ENCODE results near the gene RALGAPB.

- TF ChIP-seq POLR2A (IDR thresholded peaks at IDR 0.05) (no peak), CTCF (IDR thresholded peaks at IDR 0.05) (no peak)
These were observed 46.8 kb downstream of the RALGAPB start for GRCh38 chr20:38519426-38519825.

Data from heart left ventricle (tissue), 13 donors.